Spleen (tissue), 11 donors: ENCODE results near the gene IL1RAPL1. TPM values are rescaled to one million over a fixed set of nuclear protein-coding genes. Genes with fewer than 3 reads are reported as not detected.

Source experiments
- DNase-seq: peaks from one replicate; pipeline ENCODE4 v3.0.0-alpha.2; 2020
- H3K27ac ChIP-seq, 8 donors: fragments of 200-600 bp; sonication (generic) in 7 of 8; 1 replicate in 4 of 8; 2 replicates in 4 of 8; pipeline versions ENCODE4 v1.5.0 to v1.8.0; 2016 to 2021; ENCODE audit warnings: inconsistent platforms in 4 of 8, mild to moderate bottlenecking in 4 of 8, moderate library complexity in 1 of 8
- H3K27me3 ChIP-seq, 7 donors: fragments of 200-600 bp; sonication (generic) in 6 of 7; replicated peaks in 1 of 7; 1 replicate in 4 of 7; 2 replicates in 3 of 7; pipeline versions ENCODE4 v1.5.0 to v1.8.0; 2016 to 2021; ENCODE audit warnings: inconsistent platforms in 3 of 7, mild to moderate bottlenecking in 1 of 7
- H3K36me3 ChIP-seq, 6 donors: fragments of 200-600 bp; sonication (generic) in 5 of 6; 1 replicate in 4 of 6; 2 replicates in 2 of 6; pipeline versions ENCODE4 v1.5.0 to v1.8.0; 2016 to 2021; ENCODE audit warnings: inconsistent platforms in 2 of 6
- H3K4me1 ChIP-seq, 6 donors: fragments of 200-600 bp; sonication (generic) in 5 of 6; 1 replicate in 3 of 6; 2 replicates in 3 of 6; pipeline versions ENCODE4 v1.5.0 to v1.8.0; 2016 to 2021; ENCODE audit warnings: inconsistent platforms in 3 of 6
- H3K4me3 ChIP-seq, 8 donors: fragments of 200-600 bp; sonication (generic) in 7 of 8; 1 replicate in 4 of 8; 2 replicates in 4 of 8; pipeline versions ENCODE4 v1.5.0 to v1.8.0; 2016 to 2021; ENCODE audit warnings: inconsistent platforms in 4 of 8, mild to moderate bottlenecking in 4 of 8, moderate library complexity in 2 of 8
- H3K9me3 ChIP-seq, 8 donors: fragments of 200-600 bp; sonication (generic) in 7 of 8; 1 replicate in 4 of 8; 2 replicates in 4 of 8; pipeline versions ENCODE4 v1.5.0 to v1.8.0; 2016 to 2021; ENCODE audit warnings: inconsistent platforms in 4 of 8
- CTCF ChIP-seq, 11 experiments: fragments of 200-600 bp in 7 of 11; fragments of 450-650 bp in 4 of 11; sonication (generic) in 4 of 11; IDR thresholded peaks in 8 of 11; conservative IDR thresholded peaks in 3 of 11; 1 replicate in 7 of 11; 2 replicates in 4 of 11; pipeline versions ENCODE4 v1.4.0 to v1.8.0; 2016 to 2021; ENCODE audit warnings: antibody characterized with exemption in 11 of 11, inconsistent platforms in 4 of 11, mild to moderate bottlenecking in 1 of 11
- POLR2A ChIP-seq, 3 donors: fragments of 450-650 bp; IDR thresholded peaks; one replicate each; pipeline ENCODE4 v1.5.1; 2017; ENCODE audit warnings: antibody characterized with exemption in 3 of 3, mild to moderate bottlenecking in 1 of 3
- POLR2AphosphoS5 ChIP-seq, 3 donors: sonication (generic); formaldehyde crosslinking; IDR thresholded peaks; one replicate each; pipeline ENCODE4 v1.5.1; 2017; ENCODE audit warnings: antibody characterized with exemption in 3 of 3
- WGBS, 5 donors: extraction: QIAGEN DNeasy Blood & Tissue Kit in 3 of 5; methylation state at CpG; one replicate each; pipeline versions ENCODE4 v1.1.5 to v1.1.7; 2013 to 2018; 5-methylcytosine and 5-hydroxymethylcytosine counted together
- intact Hi-C: fragments of 100-400 bp; cut with DNase I; formaldehyde crosslinking; loops from one replicate; pipeline ENCODE4 v1.15.0; 2023; ENCODE audit warnings: low total_unique reads
- polyA plus RNA-seq, 3 donors: library from polyadenylated mRNA; stranded (reverse); fragments of 200-250 nt; gene quantifications; one replicate each; pipeline ENCODE4 v1.2.1, GENCODE V29; 2013
- total RNA-seq, 7 donors: library from RNA; depleted of rRNA in 3 of 7; stranded (reverse); fragments of >200 nt in 3 of 7; fragmentation: NEBNext Ultra II Directional in 4 of 7; extraction: Animal tissue kit (Norgen Biotek cat#: 25700) in 4 of 7; gene quantifications; one replicate each; pipeline versions ENCODE4 v1.1.0 to v1.2.1, GENCODE V29; 2016 to 2021
- donor health status: healthy with polysubstance abuse.
- donor health status: DM: no; HTN: no; CAD: no; lungs with moderate emphysema.
- donor health status: DM: no; HTN: no; CAD: no.
- donor health status: Bipolar disorder and iron deficiency.
- donor health status: healthy.
- donor health status: DM: no; HTN: no; CAD: no.
- donor health status: DM: yes; HTN: yes; CAD: no.

IL1RAPL1 gene
- total and polyA plus RNA-seq, 10 donors = 0.03 to 0.19 TPM; not detected in 8

DNA sequence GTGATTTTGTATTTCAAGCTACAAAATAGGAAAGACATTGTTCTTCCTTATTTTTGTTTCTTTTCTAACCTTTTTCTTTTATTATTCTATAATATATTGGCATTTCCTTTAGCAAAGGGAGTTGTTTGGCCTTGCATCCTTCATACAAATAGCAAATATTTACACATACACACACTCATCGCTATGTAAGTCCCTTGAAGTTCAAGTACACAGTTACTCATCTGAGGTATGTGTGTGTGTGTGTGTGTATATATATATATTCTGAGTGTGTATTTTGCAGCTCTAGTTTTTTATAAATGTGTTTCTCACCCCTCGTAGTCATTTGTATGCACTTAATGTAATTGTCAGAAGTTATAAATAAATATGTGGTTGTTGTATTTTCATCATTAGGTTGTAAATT, 903.4 kb downstream of the IL1RAPL1 start:
- DNase-seq = no peak
- intact Hi-C loops = no loop called here
- H3K27me3 ChIP-seq = no peaks in the 10 kb centered on the region

GRCh38 chrX:29491659-29492058, 904.4 kb downstream of the IL1RAPL1 start:
- DNase-seq = no peak

More for the DNA sequence above, 903.4 kb downstream of the IL1RAPL1 start:
- Histone ChIP-seq H3K36me3 (no peaks in the 10 kb centered on the region), H3K4me1 (no peaks in the 10 kb centered on the region), H3K27ac (no peak overlapping the region), H3K9me3 (no peaks in the 10 kb centered on the region), H3K4me3 (no peak overlapping the region)
- no peak for TF ChIP-seq POLR2A (IDR thresholded peaks at IDR 0.05)
- 74 to 92% (median 85%) methylated on average over 2 of the region's 2 CpGs for WGBS, 5 donors

DNA sequence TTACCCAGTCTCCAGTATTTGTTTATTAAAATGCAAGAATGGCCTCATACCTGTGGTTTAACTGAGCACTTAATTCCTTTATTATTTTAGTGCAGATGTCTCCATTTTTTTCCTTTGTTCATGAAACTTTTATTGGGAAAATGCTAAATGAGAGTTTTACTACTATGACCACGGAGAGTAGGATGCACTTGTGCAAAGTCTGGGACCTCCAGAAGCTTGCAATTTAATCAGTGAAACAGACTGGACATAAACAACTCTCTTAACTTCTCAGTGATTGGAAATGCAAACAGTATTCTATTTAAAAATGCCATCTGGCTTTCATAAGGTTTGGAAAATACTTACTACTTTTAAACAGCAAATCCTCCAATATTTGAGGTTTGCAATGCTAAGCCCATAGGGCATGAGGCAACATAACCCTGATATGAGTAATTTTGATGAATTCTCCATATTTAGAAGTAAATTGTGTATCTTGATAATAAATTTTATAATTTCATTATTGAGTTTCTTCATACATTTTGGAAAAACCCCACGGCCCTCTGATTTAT, 909.5 kb downstream of the IL1RAPL1 start:
- H3K27me3 ChIP-seq = no peaks in the 10 kb centered on the region
- no peak overlapping the region for H3K27ac ChIP-seq
- TF ChIP-seq CTCF (IDR thresholded peaks at IDR 0.05 in 8 of 11, conservative IDR thresholded peaks at IDR 0.05 in 3 of 11) (no peak), POLR2A (IDR thresholded peaks at IDR 0.05) (no peak), POLR2AphosphoS5 (IDR thresholded peaks at IDR 0.05) (no peak)
- H3K4me3 ChIP-seq = no peak overlapping the region
- H3K36me3 ChIP-seq = no peaks in the 10 kb centered on the region
- no peaks in the 10 kb centered on the region for H3K9me3 ChIP-seq
- H3K4me1 ChIP-seq = no peaks in the 10 kb centered on the region
- WGBS, 5 donors = 39 to 49% (median 44%) methylated on average over 2 of the region's 2 CpGs
- intact Hi-C loops = no loop called here
- no peak for DNase-seq

More at GRCh38 chrX:29491659-29492058, 904.4 kb downstream of the IL1RAPL1 start:
- Histone ChIP-seq H3K27ac (no peak overlapping the region), H3K4me3 (no peak overlapping the region), H3K36me3 (no peaks in the 10 kb centered on the region), H3K4me1 (no peaks in the 10 kb centered on the region), H3K9me3 (no peaks in the 10 kb centered on the region), H3K27me3 (no peaks in the 10 kb centered on the region)
- TF ChIP-seq CTCF (IDR thresholded peaks at IDR 0.05 in 8 of 11, conservative IDR thresholded peaks at IDR 0.05 in 3 of 11) = no peak
- no peak for TF ChIP-seq POLR2A (IDR thresholded peaks at IDR 0.05)
- TF ChIP-seq POLR2AphosphoS5 (IDR thresholded peaks at IDR 0.05) = no peak
- intact Hi-C loops = no loop called here
- 53 to 91% (median 85%) methylated on average over 3 of the region's 3 CpGs for WGBS, 5 donors

DNA sequence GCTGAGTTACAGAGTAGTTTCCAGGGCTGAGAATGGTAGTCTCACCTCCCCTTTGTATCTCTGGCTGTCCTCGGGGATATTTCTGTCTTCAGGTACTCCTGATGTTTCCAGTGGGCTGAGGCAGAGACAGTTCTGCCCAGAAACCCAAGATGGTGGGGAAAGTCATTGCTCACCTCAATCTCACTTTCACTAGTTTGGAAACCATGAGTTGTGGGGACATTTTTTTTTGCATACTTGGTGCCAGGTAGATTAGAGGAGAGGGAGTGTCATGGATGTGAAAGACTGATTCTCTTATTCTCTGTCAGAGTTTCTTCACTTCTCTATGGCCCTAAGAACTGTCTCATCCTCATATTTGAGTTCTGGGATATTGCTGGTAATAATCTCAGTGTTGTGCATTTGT, 919.5 kb downstream of the IL1RAPL1 start:
- Histone ChIP-seq H3K36me3 (no peaks in the 10 kb centered on the region), H3K9me3 (no peaks in the 10 kb centered on the region), H3K4me3 (no peak overlapping the region), H3K4me1 (no peaks in the 10 kb centered on the region), H3K27me3 (no peaks in the 10 kb centered on the region), H3K27ac (no peak overlapping the region)
- 53 to 100% (median 75%) methylated on average over 1 of the region's 1 CpG for WGBS, 5 donors
- DNase-seq = no peak
- TF ChIP-seq POLR2AphosphoS5 (IDR thresholded peaks at IDR 0.05) = no peak
- no peak for TF ChIP-seq CTCF (IDR thresholded peaks at IDR 0.05 in 8 of 11, conservative IDR thresholded peaks at IDR 0.05 in 3 of 11)
- no peak for TF ChIP-seq POLR2A (IDR thresholded peaks at IDR 0.05)
- intact Hi-C loops = no loop called here

DNA sequence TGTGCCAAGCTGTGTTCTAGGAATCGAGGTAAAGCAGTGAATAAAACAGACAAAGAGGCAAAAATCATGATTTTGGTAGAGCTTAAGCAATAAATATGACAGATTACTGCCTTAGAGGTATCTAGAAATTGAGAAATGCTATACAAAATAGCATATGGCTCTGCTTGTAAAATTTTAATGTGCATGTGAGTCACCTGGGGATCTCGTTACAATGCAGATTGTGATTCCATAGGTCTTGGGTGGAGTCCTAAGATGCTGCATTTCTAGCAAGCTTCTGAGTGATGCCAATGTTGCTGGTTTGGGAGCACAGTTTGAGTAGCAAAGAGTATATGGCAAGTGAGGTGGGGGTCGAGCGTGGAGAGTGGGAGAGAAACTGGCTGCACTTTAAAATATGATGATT, 930.9 kb downstream of the IL1RAPL1 start:
- Histone ChIP-seq H3K4me3 (no peak overlapping the region), H3K27me3 (no peaks in the 10 kb centered on the region), H3K36me3 (no peaks in the 10 kb centered on the region), H3K27ac (no peak overlapping the region), H3K4me1 (no peaks in the 10 kb centered on the region), H3K9me3 (no peaks in the 10 kb centered on the region)
- TF ChIP-seq POLR2AphosphoS5 (IDR thresholded peaks at IDR 0.05) (no peak), CTCF (IDR thresholded peaks at IDR 0.05 in 8 of 11, conservative IDR thresholded peaks at IDR 0.05 in 3 of 11) (no peak), POLR2A (IDR thresholded peaks at IDR 0.05) (no peak)
- no peak for DNase-seq
- WGBS, 5 donors = 42 to 82% (median 69%) methylated on average over 4 of the region's 4 CpGs
- intact Hi-C loops = no loop called here
